Prostate gland (tissue), 2 donors: ENCODE measurements around the gene TMPRSS9. TPM values are rescaled to one million over a fixed set of nuclear protein-coding genes. Genes with fewer than 3 reads are reported as not detected.

Source experiments
- DNase-seq: peaks from one replicate; pipeline ENCODE4 v3.0.0-alpha.2; 2019; ENCODE audit warnings: low spot score
- H3K27ac ChIP-seq, 2 donors: fragments of 200-600 bp; sonication (generic); 2 replicates each; pipeline ENCODE4 v1.5.1; 2017 to 2019
- H3K27me3 ChIP-seq: fragments of 200-600 bp; sonication (generic); replicated peaks from 2 replicates; pipeline ENCODE4 v1.5.1; 2019; ENCODE audit not compliant: insufficient read depth
- H3K36me3 ChIP-seq, 2 donors: fragments of 200-600 bp; sonication (generic); 1 replicate in 1 of 2; 2 replicates in 1 of 2; pipeline versions ENCODE4 v1.5.1 to v1.8.1; 2017 to 2019
- H3K4me1 ChIP-seq: fragments of 200-600 bp; sonication (generic); replicated peaks from 2 replicates; pipeline ENCODE4 v1.5.1; 2019
- H3K4me3 ChIP-seq, 2 donors: fragments of 200-600 bp; sonication (generic); 2 replicates each; pipeline ENCODE4 v1.5.1; 2017 to 2019
- H3K9me3 ChIP-seq: fragments of 200-600 bp; sonication (generic); 2 replicates; pipeline ENCODE4 v1.5.1; 2017
- POLR2A ChIP-seq: fragments of 450-650 bp; IDR thresholded peaks from one replicate; pipeline ENCODE4 v1.6.1; 2016; ENCODE audit warnings: antibody characterized with exemption, mild to moderate bottlenecking
- POLR2AphosphoS5 ChIP-seq: sonication (generic); formaldehyde crosslinking; IDR thresholded peaks from one replicate; pipeline ENCODE4 v1.6.1; 2017; ENCODE audit warnings: antibody characterized with exemption
- WGBS: methylation state at CpG from one replicate; pipeline ENCODE4 v1.1.5; 2018; 5-methylcytosine and 5-hydroxymethylcytosine counted together
- intact Hi-C: fragments of 100-400 bp; cut with DNase I; formaldehyde crosslinking; loops from one replicate; pipeline ENCODE4 v1.14.2; 2022
- total RNA-seq, 2 donors: library from RNA; depleted of rRNA; stranded (reverse); fragments of >200 nt; gene quantifications; one replicate each; pipeline ENCODE4 v1.1.0, GENCODE V29; 2016
- TF ChIP-seq, protein P1 (sequence below), 4 experiments: fragments of 200-600 bp in 2 of 4; fragments of 450-650 bp in 2 of 4; sonication (generic) in 2 of 4; IDR thresholded peaks; 1 replicate in 3 of 4; 2 replicates in 1 of 4; pipeline ENCODE4 v1.5.1; 2016 to 2019; ENCODE audit warnings: antibody characterized with exemption in 4 of 4, mild to moderate bottlenecking in 2 of 4, moderate library complexity in 2 of 4

Gene TMPRSS9
- total RNA-seq, 2 donors from 2014 or later, result 0.14 to 2.2 TPM

DNA sequence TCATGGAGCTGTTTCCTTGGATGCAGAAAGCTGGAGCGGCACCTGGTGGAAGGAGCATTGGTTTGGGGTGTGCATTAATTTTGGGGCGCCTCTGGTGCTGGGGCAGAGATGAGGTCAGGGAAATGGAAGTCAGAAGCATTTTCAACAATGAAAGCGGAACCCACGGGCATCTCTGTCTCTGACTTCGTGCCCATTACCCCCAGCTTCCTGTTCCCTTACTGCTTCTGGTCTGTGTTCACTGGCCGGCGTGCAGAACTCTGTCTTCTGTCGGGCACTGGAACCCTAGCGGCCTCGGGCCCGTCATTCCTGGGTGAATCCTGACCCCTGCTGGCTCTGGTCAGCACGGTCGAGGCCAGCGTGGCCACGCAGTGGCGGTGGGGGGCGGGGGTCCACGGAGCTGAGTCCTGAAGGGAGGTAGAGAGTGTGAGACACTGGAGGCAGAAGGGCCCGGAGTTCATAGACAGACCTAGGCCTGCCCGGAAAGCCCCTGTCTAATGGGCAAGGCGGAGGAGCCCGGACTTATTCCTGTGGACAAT, 44.2 kb upstream of the TMPRSS9 start:
- H3K4me3 ChIP-seq, result no peak overlapping the region
- no peak overlapping the region for H3K27ac ChIP-seq
- H3K36me3 ChIP-seq, result no peaks in the 10 kb centered on the region
- H3K4me1 ChIP-seq, result no peaks in the 10 kb centered on the region
- 32% methylated on average over 22 of the region's 22 CpGs for WGBS
- no peaks in the 10 kb centered on the region for H3K9me3 ChIP-seq
- no peak for TF ChIP-seq POLR2AphosphoS5
- TF ChIP-seq POLR2A, result no peak
- TF ChIP-seq, protein P1, sequence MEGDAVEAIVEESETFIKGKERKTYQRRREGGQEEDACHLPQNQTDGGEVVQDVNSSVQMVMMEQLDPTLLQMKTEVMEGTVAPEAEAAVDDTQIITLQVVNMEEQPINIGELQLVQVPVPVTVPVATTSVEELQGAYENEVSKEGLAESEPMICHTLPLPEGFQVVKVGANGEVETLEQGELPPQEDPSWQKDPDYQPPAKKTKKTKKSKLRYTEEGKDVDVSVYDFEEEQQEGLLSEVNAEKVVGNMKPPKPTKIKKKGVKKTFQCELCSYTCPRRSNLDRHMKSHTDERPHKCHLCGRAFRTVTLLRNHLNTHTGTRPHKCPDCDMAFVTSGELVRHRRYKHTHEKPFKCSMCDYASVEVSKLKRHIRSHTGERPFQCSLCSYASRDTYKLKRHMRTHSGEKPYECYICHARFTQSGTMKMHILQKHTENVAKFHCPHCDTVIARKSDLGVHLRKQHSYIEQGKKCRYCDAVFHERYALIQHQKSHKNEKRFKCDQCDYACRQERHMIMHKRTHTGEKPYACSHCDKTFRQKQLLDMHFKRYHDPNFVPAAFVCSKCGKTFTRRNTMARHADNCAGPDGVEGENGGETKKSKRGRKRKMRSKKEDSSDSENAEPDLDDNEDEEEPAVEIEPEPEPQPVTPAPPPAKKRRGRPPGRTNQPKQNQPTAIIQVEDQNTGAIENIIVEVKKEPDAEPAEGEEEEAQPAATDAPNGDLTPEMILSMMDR (IDR thresholded peaks at IDR 0.05), result peak in 3 of 4 experiments; percentile 35 to 54 (median 54)
- H3K27me3 ChIP-seq, result peaks cover 8% of the 10 kb centered on the region
- peak; percentile 25 for DNase-seq
- intact Hi-C loops, result loop anchor here (5.0 kb wide), 1 partner anchor 39 kb away; no protein-coding TSS in a partner anchor

GRCh38 chr19:2317300-2317699, 42.8 kb upstream of the TMPRSS9 start:
- TF ChIP-seq POLR2AphosphoS5, result no peak
- TF ChIP-seq POLR2A, result no peak
- TF ChIP-seq, protein P1 (IDR thresholded peaks at IDR 0.05), result no peak
- Histone ChIP-seq H3K27ac (no peak overlapping the region), H3K36me3 (no peaks in the 10 kb centered on the region), H3K27me3 (peaks cover 7% of the 10 kb centered on the region), H3K9me3 (no peaks in the 10 kb centered on the region), H3K4me1 (no peaks in the 10 kb centered on the region), H3K4me3 (no peak overlapping the region)
- WGBS, result 91% methylated on average over 13 of the region's 13 CpGs
- no peak for DNase-seq
- intact Hi-C loops, result loop anchor here (5.0 kb wide), 1 partner anchor 40 kb away; no protein-coding TSS in a partner anchor

GRCh38 chr19:2317756-2318155, 42.3 kb upstream of the TMPRSS9 start:
- no peak overlapping the region for H3K4me3 ChIP-seq
- peaks cover 3% of the 10 kb centered on the region for H3K27me3 ChIP-seq
- TF ChIP-seq POLR2A (no peak), POLR2AphosphoS5 (no peak)
- TF ChIP-seq, protein P1 (IDR thresholded peaks at IDR 0.05), result no peak
- H3K36me3 ChIP-seq, result no peaks in the 10 kb centered on the region
- H3K4me1 ChIP-seq, result no peaks in the 10 kb centered on the region
- no peaks in the 10 kb centered on the region for H3K9me3 ChIP-seq
- H3K27ac ChIP-seq, result no peak overlapping the region
- DNase-seq, result no peak
- intact Hi-C loops, result loop anchor here (5.0 kb wide), 1 partner anchor 40 kb away; no protein-coding TSS in a partner anchor
- 72% methylated on average over 25 of the region's 25 CpGs for WGBS

DNA sequence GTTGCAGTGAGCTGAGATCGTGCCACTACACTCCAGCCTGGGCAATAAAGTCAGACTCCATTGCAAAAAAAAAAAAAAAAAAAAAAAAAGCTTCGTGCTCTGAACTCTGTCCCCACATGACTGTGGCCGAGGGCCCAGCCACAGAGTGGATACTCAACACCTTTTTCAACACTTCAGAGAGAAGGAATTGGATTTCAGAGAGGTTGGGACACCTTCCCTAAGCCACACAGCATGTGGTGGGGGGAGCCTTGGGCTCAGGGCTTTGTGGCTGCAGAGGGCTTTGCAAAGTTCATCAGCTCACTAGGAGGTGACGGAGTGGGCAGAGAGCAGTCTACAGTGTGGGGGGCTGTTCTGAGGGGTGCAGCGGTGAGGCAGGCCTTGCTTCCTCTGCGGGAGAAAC, 41.1 kb upstream of the TMPRSS9 start:
- intact Hi-C loops, result loop anchor here (5.0 kb wide), 1 partner anchor 42 kb away; no protein-coding TSS in a partner anchor
- no peak overlapping the region for H3K27ac ChIP-seq
- no peak for DNase-seq
- no peak overlapping the region for H3K4me3 ChIP-seq
- TF ChIP-seq, protein P1 (IDR thresholded peaks at IDR 0.05), result no peak
- TF ChIP-seq POLR2A (no peak), POLR2AphosphoS5 (no peak)
- 91% methylated on average over 6 of the region's 6 CpGs for WGBS
- H3K36me3 ChIP-seq, result no peaks in the 10 kb centered on the region
- no peaks in the 10 kb centered on the region for H3K27me3 ChIP-seq
- no peaks in the 10 kb centered on the region for H3K9me3 ChIP-seq
- no peaks in the 10 kb centered on the region for H3K4me1 ChIP-seq

GRCh38 chr19:2319551-2319950, 40.5 kb upstream of the TMPRSS9 start:
- Histone ChIP-seq H3K4me1 (no peaks in the 10 kb centered on the region), H3K4me3 (no peak overlapping the region), H3K27me3 (no peaks in the 10 kb centered on the region), H3K27ac (no peak overlapping the region), H3K36me3 (no peaks in the 10 kb centered on the region), H3K9me3 (no peaks in the 10 kb centered on the region)
- TF ChIP-seq POLR2A (no peak), POLR2AphosphoS5 (no peak)
- TF ChIP-seq, protein P1 (IDR thresholded peaks at IDR 0.05), result no peak
- no peak for DNase-seq
- WGBS, result 91% methylated on average over 20 of the region's 20 CpGs
- intact Hi-C loops, result loop anchor here (5.0 kb wide), 1 partner anchor 42 kb away; no protein-coding TSS in a partner anchor
